ENCODE measurements around the gene DYRK4.
A peak's percentile ranks its signal among the peaks of the same experiment; 100 is the strongest.

Gene DYRK4

DNA sequence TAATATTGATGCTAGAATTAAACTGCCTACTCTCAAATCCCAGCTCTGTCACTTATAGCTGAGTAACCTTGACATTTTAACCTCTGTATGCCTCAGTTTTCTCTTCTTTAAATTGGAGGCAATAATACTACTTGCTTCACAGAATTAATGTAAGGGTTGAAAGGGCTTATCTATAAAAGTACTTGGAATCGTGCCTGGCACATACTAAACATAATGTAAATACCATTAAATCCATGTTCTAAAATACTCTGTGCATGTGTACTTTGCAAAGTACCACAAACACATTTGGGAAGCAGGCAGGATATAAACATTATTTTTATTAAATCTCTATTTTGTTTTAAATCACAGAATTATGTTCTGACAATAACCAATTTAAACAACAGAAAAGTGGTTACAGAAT is 41.9 kb downstream of the DYRK4 start:
- DNase-seq (ENCODE audit: low spot score) = no peak
- H2AK5ac ChIP-seq (ENCODE audit: low read depth, low read length) = no peak overlapping the region
- peaks cover 0 to 8% of the 10 kb centered on the region in 2 donors for H3K4me1 ChIP-seq (ENCODE audit: control insufficient read depth in 2 of 2, insufficient read depth in 1 of 2, low read depth in 1 of 2, low read length in 2 of 2)
- H4K8ac ChIP-seq (ENCODE audit: low read depth, low read length) = no peak overlapping the region
- H3K27me3 ChIP-seq (ENCODE audit: control insufficient read depth in 3 of 3, insufficient read depth in 3 of 3, low read depth in 1 of 3, low read length in 3 of 3) = no peaks in the 10 kb centered on the region
- H2BK12ac ChIP-seq (ENCODE audit: low read length) = no peak overlapping the region
- no peak overlapping the region for H2BK5ac ChIP-seq (ENCODE audit: low read length)
- no peak overlapping the region for H3K4me2 ChIP-seq (ENCODE audit: insufficient read depth, low read length, poor library complexity, severe bottlenecking)
- no peaks in the 10 kb centered on the region for H3K9me3 ChIP-seq (replicated peaks in 1 of 2; ENCODE audit: control insufficient read depth in 2 of 2, insufficient read depth in 1 of 2, low read depth in 1 of 2, low read length in 2 of 2)
- peaks cover 0 to 15% of the 10 kb centered on the region in 2 donors for H3K36me3 ChIP-seq (replicated peaks in 1 of 2; ENCODE audit: control insufficient read depth in 2 of 2, insufficient read depth in 2 of 2, low read length in 2 of 2)
- H3K9ac ChIP-seq (ENCODE audit: low read depth, low read length, poor library complexity) = no peak overlapping the region
- no peak overlapping the region for H4K91ac ChIP-seq (ENCODE audit: low read depth, low read length, poor library complexity)
- H3K18ac ChIP-seq (ENCODE audit: low read length) = no peak overlapping the region
- H3K27ac ChIP-seq (replicated peaks; ENCODE audit: low read length) = no peak overlapping the region
- no peaks in the 10 kb centered on the region for H3K79me1 ChIP-seq (ENCODE audit: low read depth, low read length)
- H2BK120ac ChIP-seq (ENCODE audit: low read depth, low read length) = no peak overlapping the region
- no peak overlapping the region for H3K14ac ChIP-seq (ENCODE audit: low read length)
- H3K4ac ChIP-seq (ENCODE audit: low read length) = no peak overlapping the region
- no CpG with 5 or more reads among the region's 1 CpG for WGBS, 2 donors (ENCODE audit: extremely low coverage in 2 of 2, insufficient read length in 2 of 2, insufficient replicate concordance in 1 of 2)
- no peak overlapping the region for H2BK15ac ChIP-seq (ENCODE audit: low read length)
- H2AFZ ChIP-seq (ENCODE audit: low read length) = no peak overlapping the region
- H3K4me3 ChIP-seq (ENCODE audit: low read length in 2 of 2) = no peak overlapping the region
- H3K23ac ChIP-seq (ENCODE audit: low read depth, low read length, poor library complexity) = no peak overlapping the region

DNA sequence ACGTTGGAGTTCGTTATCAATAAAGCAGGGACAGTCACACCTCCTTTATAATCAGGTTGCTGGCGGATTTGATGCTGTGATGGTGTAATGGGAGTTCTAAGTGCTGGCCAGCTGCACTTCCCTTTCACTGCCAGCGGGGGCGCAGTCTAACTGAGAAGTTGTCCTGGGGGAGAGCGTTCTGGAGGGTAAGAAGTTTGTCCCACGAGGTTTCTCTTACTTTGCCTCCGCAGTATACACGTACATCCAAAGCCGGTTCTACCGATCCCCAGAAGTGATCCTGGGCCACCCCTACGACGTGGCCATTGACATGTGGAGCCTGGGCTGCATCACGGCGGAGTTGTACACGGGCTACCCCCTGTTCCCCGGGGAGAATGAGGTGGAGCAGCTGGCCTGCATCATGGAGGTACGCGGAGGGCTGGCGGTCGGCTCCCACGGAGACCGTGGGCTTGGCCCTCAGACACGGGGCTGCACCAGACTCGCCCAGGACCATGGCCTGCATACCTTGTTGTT is 42.7 kb downstream of the DYRK4 start:
- peak overlapping the region; percentile 59 for H3K4me2 ChIP-seq (ENCODE audit: insufficient read depth, low read length, poor library complexity, severe bottlenecking)
- H2AK5ac ChIP-seq (ENCODE audit: low read depth, low read length) = no peak overlapping the region
- H4K91ac ChIP-seq (ENCODE audit: low read depth, low read length, poor library complexity) = no peak overlapping the region
- H3K9ac ChIP-seq (ENCODE audit: low read depth, low read length, poor library complexity) = peak overlapping the region; percentile 85
- no peaks in the 10 kb centered on the region for H3K27me3 ChIP-seq (ENCODE audit: control insufficient read depth in 3 of 3, insufficient read depth in 3 of 3, low read depth in 1 of 3, low read length in 3 of 3)
- peak overlapping the region; percentile 95 for H2AFZ ChIP-seq (ENCODE audit: low read length)
- H3K4me3 ChIP-seq (ENCODE audit: low read length in 2 of 2) = peak overlapping the region; percentile 84 to 100
- H2BK15ac ChIP-seq (ENCODE audit: low read length) = no peak overlapping the region
- H4K8ac ChIP-seq (ENCODE audit: low read depth, low read length) = no peak overlapping the region
- peak overlapping the region; percentile 62 for H3K18ac ChIP-seq (ENCODE audit: low read length)
- H3K14ac ChIP-seq (ENCODE audit: low read length) = no peak overlapping the region
- DNase-seq (ENCODE audit: low spot score) = peak; percentile 72
- WGBS, 2 donors (ENCODE audit: extremely low coverage in 2 of 2, insufficient read length in 2 of 2, insufficient replicate concordance in 1 of 2) = no CpG with 5 or more reads among the region's 25 CpGs
- H3K79me1 ChIP-seq (ENCODE audit: low read depth, low read length) = no peaks in the 10 kb centered on the region
- H3K27ac ChIP-seq (replicated peaks; ENCODE audit: low read length) = no peak overlapping the region
- H3K36me3 ChIP-seq (replicated peaks in 1 of 2; ENCODE audit: control insufficient read depth in 2 of 2, insufficient read depth in 2 of 2, low read length in 2 of 2) = peaks cover 0 to 15% of the 10 kb centered on the region in 2 donors
- no peak overlapping the region for H3K23ac ChIP-seq (ENCODE audit: low read depth, low read length, poor library complexity)
- H3K9me3 ChIP-seq (replicated peaks in 1 of 2; ENCODE audit: control insufficient read depth in 2 of 2, insufficient read depth in 1 of 2, low read depth in 1 of 2, low read length in 2 of 2) = no peaks in the 10 kb centered on the region
- peaks cover 0 to 8% of the 10 kb centered on the region in 2 donors for H3K4me1 ChIP-seq (ENCODE audit: control insufficient read depth in 2 of 2, insufficient read depth in 1 of 2, low read depth in 1 of 2, low read length in 2 of 2)
- H2BK120ac ChIP-seq (ENCODE audit: low read depth, low read length) = no peak overlapping the region
- H2BK5ac ChIP-seq (ENCODE audit: low read length) = no peak overlapping the region
- H3K4ac ChIP-seq (ENCODE audit: low read length) = no peak overlapping the region
- no peak overlapping the region for H2BK12ac ChIP-seq (ENCODE audit: low read length)

DNA sequence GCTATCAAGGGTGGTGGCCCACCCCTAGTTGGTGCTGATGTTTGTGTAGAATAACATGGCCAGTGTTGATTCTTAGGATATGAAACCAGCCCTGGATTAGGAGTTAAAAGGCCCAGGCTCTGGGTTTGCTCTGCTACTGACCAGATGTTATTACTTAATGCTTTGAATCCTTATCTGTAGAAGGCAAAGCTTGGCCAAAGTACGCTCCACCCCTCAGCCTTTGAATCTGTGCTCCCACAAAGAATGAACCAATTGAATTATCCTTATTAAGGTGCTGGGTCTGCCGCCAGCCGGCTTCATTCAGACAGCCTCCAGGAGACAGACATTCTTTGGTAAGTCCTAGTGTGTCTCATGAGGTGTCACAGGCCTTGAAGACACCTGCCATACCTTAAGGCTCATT is 45.0 kb downstream of the DYRK4 start:
- H3K36me3 ChIP-seq (replicated peaks in 1 of 2; ENCODE audit: control insufficient read depth in 2 of 2, insufficient read depth in 2 of 2, low read length in 2 of 2) = peaks cover 2 to 38% of the 10 kb centered on the region in 2 donors
- H2AK5ac ChIP-seq (ENCODE audit: low read depth, low read length) = no peak overlapping the region
- H3K4me2 ChIP-seq (ENCODE audit: insufficient read depth, low read length, poor library complexity, severe bottlenecking) = no peak overlapping the region
- H2BK5ac ChIP-seq (ENCODE audit: low read length) = no peak overlapping the region
- H3K9me3 ChIP-seq (replicated peaks in 1 of 2; ENCODE audit: control insufficient read depth in 2 of 2, insufficient read depth in 1 of 2, low read depth in 1 of 2, low read length in 2 of 2) = no peaks in the 10 kb centered on the region
- DNase-seq (ENCODE audit: low spot score) = no peak
- H3K23ac ChIP-seq (ENCODE audit: low read depth, low read length, poor library complexity) = no peak overlapping the region
- H3K27me3 ChIP-seq (ENCODE audit: control insufficient read depth in 3 of 3, insufficient read depth in 3 of 3, low read depth in 1 of 3, low read length in 3 of 3) = no peaks in the 10 kb centered on the region
- no peak overlapping the region for H2AFZ ChIP-seq (ENCODE audit: low read length)
- H3K9ac ChIP-seq (ENCODE audit: low read depth, low read length, poor library complexity) = no peak overlapping the region
- no peak overlapping the region for H3K14ac ChIP-seq (ENCODE audit: low read length)
- no peaks in the 10 kb centered on the region for H3K79me1 ChIP-seq (ENCODE audit: low read depth, low read length)
- no peak overlapping the region for H3K4me3 ChIP-seq (ENCODE audit: low read length in 2 of 2)
- no peak overlapping the region for H3K4ac ChIP-seq (ENCODE audit: low read length)
- WGBS, 2 donors (ENCODE audit: extremely low coverage in 2 of 2, insufficient read length in 2 of 2, insufficient replicate concordance in 1 of 2) = no CpG with 5 or more reads among the region's 3 CpGs
- H3K18ac ChIP-seq (ENCODE audit: low read length) = no peak overlapping the region
- no peak overlapping the region for H4K8ac ChIP-seq (ENCODE audit: low read depth, low read length)
- H2BK120ac ChIP-seq (ENCODE audit: low read depth, low read length) = no peak overlapping the region
- no peak overlapping the region for H4K91ac ChIP-seq (ENCODE audit: low read depth, low read length, poor library complexity)
- H3K4me1 ChIP-seq (ENCODE audit: control insufficient read depth in 2 of 2, insufficient read depth in 1 of 2, low read depth in 1 of 2, low read length in 2 of 2) = peaks cover 0 to 8% of the 10 kb centered on the region in 2 donors
- H3K27ac ChIP-seq (replicated peaks; ENCODE audit: low read length) = no peak overlapping the region
- no peak overlapping the region for H2BK12ac ChIP-seq (ENCODE audit: low read length)
- no peak overlapping the region for H2BK15ac ChIP-seq (ENCODE audit: low read length)

DNA sequence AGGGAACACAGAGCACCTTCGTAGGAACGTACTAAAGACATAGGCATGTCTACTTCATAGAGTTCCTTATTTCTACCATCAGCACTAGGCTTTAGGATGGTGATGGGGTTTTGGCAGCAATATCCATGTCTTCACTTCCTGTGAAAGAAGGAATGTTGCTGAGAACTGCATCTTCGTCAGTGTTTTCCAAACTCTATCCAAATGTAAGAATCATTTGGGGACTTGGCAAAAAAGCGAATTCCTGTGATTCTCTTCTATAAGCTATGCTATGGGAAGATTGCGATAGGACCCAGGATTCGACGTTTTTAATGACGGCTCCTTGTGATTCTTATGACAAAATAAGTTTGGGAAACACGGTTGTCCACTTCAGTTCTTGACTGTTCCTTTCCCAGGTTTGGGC is 47.1 kb downstream of the DYRK4 start:
- no peaks in the 10 kb centered on the region for H3K9me3 ChIP-seq (replicated peaks in 1 of 2; ENCODE audit: control insufficient read depth in 2 of 2, insufficient read depth in 1 of 2, low read depth in 1 of 2, low read length in 2 of 2)
- no peak overlapping the region for H3K14ac ChIP-seq (ENCODE audit: low read length)
- H3K4me2 ChIP-seq (ENCODE audit: insufficient read depth, low read length, poor library complexity, severe bottlenecking) = no peak overlapping the region
- no peak overlapping the region for H2BK12ac ChIP-seq (ENCODE audit: low read length)
- H4K91ac ChIP-seq (ENCODE audit: low read depth, low read length, poor library complexity) = no peak overlapping the region
- no peak overlapping the region for H3K18ac ChIP-seq (ENCODE audit: low read length)
- H3K9ac ChIP-seq (ENCODE audit: low read depth, low read length, poor library complexity) = no peak overlapping the region
- no peak overlapping the region for H3K23ac ChIP-seq (ENCODE audit: low read depth, low read length, poor library complexity)
- no peaks in the 10 kb centered on the region for H3K79me1 ChIP-seq (ENCODE audit: low read depth, low read length)
- H3K36me3 ChIP-seq (replicated peaks in 1 of 2; ENCODE audit: control insufficient read depth in 2 of 2, insufficient read depth in 2 of 2, low read length in 2 of 2) = peaks cover 5 to 58% of the 10 kb centered on the region in 2 donors
- no peak overlapping the region for H2AFZ ChIP-seq (ENCODE audit: low read length)
- no peak overlapping the region for H3K4me3 ChIP-seq (ENCODE audit: low read length in 2 of 2)
- peaks cover 0 to 8% of the 10 kb centered on the region in 2 donors for H3K4me1 ChIP-seq (ENCODE audit: control insufficient read depth in 2 of 2, insufficient read depth in 1 of 2, low read depth in 1 of 2, low read length in 2 of 2)
- H2BK5ac ChIP-seq (ENCODE audit: low read length) = no peak overlapping the region
- H3K27me3 ChIP-seq (ENCODE audit: control insufficient read depth in 3 of 3, insufficient read depth in 3 of 3, low read depth in 1 of 3, low read length in 3 of 3) = no peaks in the 10 kb centered on the region
- no peak overlapping the region for H3K27ac ChIP-seq (replicated peaks; ENCODE audit: low read length)
- WGBS, 2 donors (ENCODE audit: extremely low coverage in 2 of 2, insufficient read length in 2 of 2, insufficient replicate concordance in 1 of 2) = no CpG with 5 or more reads among the region's 9 CpGs
- no peak overlapping the region for H2BK15ac ChIP-seq (ENCODE audit: low read length)
- no peak overlapping the region for H2BK120ac ChIP-seq (ENCODE audit: low read depth, low read length)
- H2AK5ac ChIP-seq (ENCODE audit: low read depth, low read length) = no peak overlapping the region
- H3K4ac ChIP-seq (ENCODE audit: low read length) = no peak overlapping the region
- DNase-seq (ENCODE audit: low spot score) = no peak
- no peak overlapping the region for H4K8ac ChIP-seq (ENCODE audit: low read depth, low read length)

Measured in neuronal stem cell (in vitro differentiated cells).